ENCODE results near the gene MAVS.
"Not testable (repeated sequence)": the region's sequence is repeated elsewhere in the genome, so short reads cannot be mapped to it uniquely, and the experiment has no call there.

MAVS gene

GRCh38 chr20:3901028-3901705, 54.5 kb downstream of the MAVS start:
- no peak for DNase-seq (ENCODE audit: extremely low read depth, low read depth)
- TF ChIP-seq CTCF (IDR thresholded peaks at IDR 0.05; ENCODE audit: low read depth, low read length, missing control alignments) = no peak

DNA sequence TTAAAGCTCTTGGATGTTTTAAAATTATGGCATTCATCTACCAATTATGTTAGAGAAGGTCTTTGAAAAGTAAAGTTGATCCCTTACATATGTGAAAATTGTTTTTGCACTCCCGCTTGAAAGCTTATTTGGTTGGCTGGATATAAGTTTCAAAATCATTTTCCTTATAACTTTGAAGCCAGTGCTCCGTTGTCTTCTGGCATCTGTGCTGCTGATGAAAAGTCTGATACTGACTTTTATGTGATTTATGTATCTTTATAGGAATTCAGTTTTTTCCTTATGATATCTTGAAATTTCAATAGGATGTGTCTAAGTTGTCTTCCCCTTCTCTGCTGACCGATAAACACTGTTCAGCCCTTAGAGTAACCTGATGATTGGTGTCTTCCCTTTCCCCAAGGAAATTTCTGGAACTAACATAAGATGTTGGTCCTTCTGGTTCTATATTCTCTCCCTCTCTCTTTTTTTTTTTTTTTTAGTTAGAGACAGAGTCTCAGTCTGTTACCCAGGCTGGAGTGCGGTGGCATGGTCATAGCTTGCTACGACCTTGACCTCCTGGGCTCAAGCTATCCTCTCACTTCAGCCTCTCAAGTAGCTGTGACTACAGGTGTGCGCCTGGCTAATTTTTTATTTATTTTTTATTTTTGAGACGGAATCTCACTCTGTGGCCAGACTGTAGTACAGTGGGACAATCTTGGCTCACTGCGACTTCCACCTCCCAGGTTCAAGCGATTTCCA, 55.2 kb downstream of the MAVS start:
- no peak overlapping the region for H3K4me3 ChIP-seq (replicated peaks; ENCODE audit: low read depth, low read length)
- DNase-seq (ENCODE audit: extremely low read depth, low read depth) = no peak
- no peak for TF ChIP-seq CTCF (IDR thresholded peaks at IDR 0.05; ENCODE audit: low read depth, low read length, missing control alignments)

More at GRCh38 chr20:3901028-3901705, 54.5 kb downstream of the MAVS start:
- H3K4me3 ChIP-seq (replicated peaks; ENCODE audit: low read depth, low read length) = no peak overlapping the region

DNA sequence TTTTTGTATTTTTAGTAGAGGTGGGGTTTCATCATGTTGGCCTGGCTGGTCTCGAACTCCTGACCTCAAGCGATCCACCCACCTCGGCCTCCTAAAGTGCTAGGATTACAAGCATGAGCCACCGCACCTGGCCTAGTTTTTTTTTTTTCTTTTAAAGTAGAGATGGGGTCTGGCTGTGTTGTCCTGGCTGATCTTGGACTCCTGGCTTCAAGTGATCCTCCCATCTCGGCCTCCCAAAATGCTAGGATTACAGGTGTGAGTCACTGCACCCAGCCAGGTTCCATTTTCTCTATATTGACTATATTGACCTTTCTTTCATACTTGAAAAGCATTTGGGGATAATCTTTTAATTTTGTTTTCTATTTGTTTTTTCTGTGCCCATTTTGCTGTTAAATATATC, 55.8 kb downstream of the MAVS start:
- TF ChIP-seq CTCF (IDR thresholded peaks at IDR 0.05; ENCODE audit: low read depth, low read length, missing control alignments) = no peak
- no peak overlapping the region for H3K4me3 ChIP-seq (replicated peaks; ENCODE audit: low read depth, low read length)
- DNase-seq (ENCODE audit: extremely low read depth, low read depth) = no peak

GRCh38 chr20:3904224-3904623, 57.6 kb downstream of the MAVS start:
- DNase-seq (ENCODE audit: extremely low read depth, low read depth) = no peak
- TF ChIP-seq CTCF (IDR thresholded peaks at IDR 0.05; ENCODE audit: low read depth, low read length, missing control alignments) = no peak
- H3K4me3 ChIP-seq (replicated peaks; ENCODE audit: low read depth, low read length) = no peak overlapping the region

DNA sequence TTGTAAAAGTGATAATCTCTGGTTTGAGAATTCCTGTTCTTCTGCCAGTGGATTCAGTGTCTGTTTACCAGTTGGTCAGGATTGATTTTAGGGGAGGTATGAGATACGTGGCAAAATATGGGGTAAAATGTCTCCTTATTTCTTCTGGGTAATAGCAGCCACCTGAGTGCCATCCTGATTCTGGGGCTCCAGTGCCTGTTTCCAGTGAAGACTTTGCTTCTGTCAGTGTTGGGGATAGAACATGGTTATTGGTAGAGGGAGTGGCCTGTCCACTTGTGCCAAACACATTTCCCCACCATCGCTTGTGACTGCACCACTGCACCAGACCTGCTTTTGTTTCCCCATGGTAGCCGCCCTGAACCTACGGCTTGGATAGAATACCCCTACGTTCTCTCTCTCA, 58.2 kb downstream of the MAVS start:
- no peak for TF ChIP-seq CTCF (IDR thresholded peaks at IDR 0.05; ENCODE audit: low read depth, low read length, missing control alignments)
- H3K4me3 ChIP-seq (replicated peaks; ENCODE audit: low read depth, low read length) = no peak overlapping the region

DNA sequence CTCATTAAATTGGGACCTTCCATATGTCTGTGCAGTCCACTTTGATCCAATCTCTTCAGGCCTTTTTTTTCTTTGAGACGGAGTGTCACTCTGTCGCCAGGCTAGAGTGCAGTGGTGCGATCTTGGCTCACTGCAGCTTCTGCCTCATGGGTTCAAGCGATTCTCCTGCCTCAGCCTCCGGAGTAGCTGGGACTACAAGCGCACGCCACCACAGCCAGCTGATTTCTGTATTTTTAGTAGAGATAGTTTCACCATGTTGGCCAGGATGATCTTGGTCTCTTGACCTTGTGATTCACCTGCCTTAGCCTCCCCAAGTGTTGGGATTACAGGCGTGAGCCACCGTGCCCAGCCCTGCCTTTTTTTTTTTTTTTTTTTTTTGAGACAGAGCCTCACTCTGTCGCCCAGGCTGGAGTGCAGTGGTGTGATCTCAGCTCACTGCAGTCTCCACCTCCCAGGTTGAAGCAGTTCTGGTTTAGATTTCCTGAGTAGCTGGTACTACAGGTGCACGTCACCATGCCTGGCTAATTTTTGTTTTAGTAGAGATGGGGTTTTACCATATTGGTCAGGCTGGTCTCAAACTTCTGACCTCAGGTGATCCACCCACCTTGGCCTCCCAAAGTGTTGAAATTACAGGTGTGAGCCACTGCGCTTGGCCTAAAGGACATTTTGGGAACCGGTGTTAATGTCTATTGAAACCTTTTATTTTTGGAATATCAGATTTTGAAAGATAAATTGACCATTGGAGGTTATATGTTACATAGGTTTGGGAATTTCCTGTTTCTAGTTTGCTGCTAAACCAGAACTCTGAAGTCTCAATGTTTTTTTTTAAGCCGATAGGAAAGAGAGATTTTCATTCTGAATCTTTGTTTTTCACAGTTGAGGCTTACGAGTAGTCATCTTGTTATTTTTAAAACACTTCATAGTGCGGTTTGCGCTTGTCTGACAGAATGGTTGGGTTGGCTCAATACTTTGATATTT, 60.4 kb downstream of the MAVS start:
- DNase-seq (ENCODE audit: extremely low read depth, low read depth); H3K4me3 ChIP-seq (replicated peaks; ENCODE audit: low read depth, low read length): not testable (repeated sequence)

More for the DNA sequence above, 58.2 kb downstream of the MAVS start:
- DNase-seq (ENCODE audit: extremely low read depth, low read depth) = no peak

- H3K4me3 ChIP-seq (replicated peaks; ENCODE audit: low read depth, low read length) = no peak overlapping the region
- DNase-seq (ENCODE audit: extremely low read depth, low read depth) = no peak
- no peak for TF ChIP-seq CTCF (IDR thresholded peaks at IDR 0.05; ENCODE audit: low read depth, low read length, missing control alignments)
Measured at GRCh38 chr20:3908667-3909066, 62.0 kb downstream of the MAVS start.

All from HFF-Myc (cell line).